Measurements from ENCODE around the gene BBX. TPM values are rescaled to one million over a fixed set of nuclear protein-coding genes. Genes with fewer than 3 reads are reported as not detected.

The BBX gene
- total RNA-seq, 1 experiment from 2014 or later, result 73.2 TPM

DNA sequence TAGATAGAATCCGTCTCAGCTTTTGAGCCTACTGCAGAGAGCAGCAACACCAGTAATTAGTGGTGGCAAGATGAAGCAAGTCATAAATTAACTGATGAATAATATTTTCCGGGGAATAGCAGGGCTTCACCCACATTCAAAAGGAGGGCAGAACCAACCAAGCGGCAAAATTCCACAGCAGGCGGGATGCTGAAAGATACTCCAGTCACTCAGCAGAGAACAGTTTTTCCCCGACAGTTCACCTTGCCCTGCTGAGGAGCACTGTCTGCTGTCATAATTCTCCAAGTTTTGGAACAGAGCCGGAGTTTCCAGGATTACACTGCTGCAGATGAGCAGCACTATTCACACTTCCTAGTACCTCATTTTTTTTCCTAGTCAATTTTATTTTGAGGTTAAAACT is 293.3 kb downstream of the BBX start:
- Mint-ChIP-seq H3K4me3 (ENCODE audit: unreplicated experiment) (no peak overlapping the region), H3K27me3 (ENCODE audit: insufficient read depth, unreplicated experiment) (peaks cover 11% of the 10 kb centered on the region), H3K36me3 (ENCODE audit: insufficient read depth, unreplicated experiment) (peaks cover 15% of the 10 kb centered on the region), H3K27ac (ENCODE audit: low read depth, unreplicated experiment) (no peak overlapping the region), H3K9me3 (ENCODE audit: unreplicated experiment) (no peaks in the 10 kb centered on the region), H3K4me1 (ENCODE audit: insufficient read depth, unreplicated experiment) (no peaks in the 10 kb centered on the region)
- ChIA-PET POLR2A (no interaction called here), CTCF (interaction anchor here (0.6 to 1.1 kb wide), 2 partner anchors 126 to 736 kb away, joined by 3 read pairs; no protein-coding TSS in a partner anchor)
- DNase-seq (ENCODE audit: unreplicated experiment), result no peak
- intact Hi-C loops (cut with micrococcal nuclease), result no loop called here
- BruUV-seq (replicated peaks), result no TSS peak
- TF ChIP-seq, protein P1, sequence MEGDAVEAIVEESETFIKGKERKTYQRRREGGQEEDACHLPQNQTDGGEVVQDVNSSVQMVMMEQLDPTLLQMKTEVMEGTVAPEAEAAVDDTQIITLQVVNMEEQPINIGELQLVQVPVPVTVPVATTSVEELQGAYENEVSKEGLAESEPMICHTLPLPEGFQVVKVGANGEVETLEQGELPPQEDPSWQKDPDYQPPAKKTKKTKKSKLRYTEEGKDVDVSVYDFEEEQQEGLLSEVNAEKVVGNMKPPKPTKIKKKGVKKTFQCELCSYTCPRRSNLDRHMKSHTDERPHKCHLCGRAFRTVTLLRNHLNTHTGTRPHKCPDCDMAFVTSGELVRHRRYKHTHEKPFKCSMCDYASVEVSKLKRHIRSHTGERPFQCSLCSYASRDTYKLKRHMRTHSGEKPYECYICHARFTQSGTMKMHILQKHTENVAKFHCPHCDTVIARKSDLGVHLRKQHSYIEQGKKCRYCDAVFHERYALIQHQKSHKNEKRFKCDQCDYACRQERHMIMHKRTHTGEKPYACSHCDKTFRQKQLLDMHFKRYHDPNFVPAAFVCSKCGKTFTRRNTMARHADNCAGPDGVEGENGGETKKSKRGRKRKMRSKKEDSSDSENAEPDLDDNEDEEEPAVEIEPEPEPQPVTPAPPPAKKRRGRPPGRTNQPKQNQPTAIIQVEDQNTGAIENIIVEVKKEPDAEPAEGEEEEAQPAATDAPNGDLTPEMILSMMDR (IDR thresholded peaks at IDR 0.05; ENCODE audit: unreplicated experiment), result no peak

DNA sequence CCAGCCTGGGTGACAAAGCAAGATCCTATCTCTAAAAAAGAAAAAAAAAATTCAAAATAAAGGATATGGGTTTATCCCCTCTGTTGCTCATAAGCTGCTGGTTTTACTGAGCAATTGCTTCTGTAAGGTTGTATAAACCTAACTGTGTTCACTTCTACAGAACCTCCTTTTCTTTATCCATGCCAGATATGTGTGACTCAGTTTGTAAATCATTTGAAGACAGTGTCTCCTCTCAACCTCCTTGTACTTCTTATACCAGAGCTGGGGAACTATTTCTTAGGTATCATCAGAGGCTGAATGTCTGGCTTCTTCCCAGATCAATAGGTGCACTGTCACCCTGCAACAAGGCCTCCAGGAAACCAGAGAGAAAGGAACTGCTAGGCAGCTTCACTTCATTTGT is 294.3 kb downstream of the BBX start:
- intact Hi-C loops (cut with micrococcal nuclease), result no loop called here
- POLR2A ChIA-PET, result no interaction called here
- DNase-seq (ENCODE audit: unreplicated experiment), result no peak
- no peak overlapping the region for H3K27ac Mint-ChIP-seq (ENCODE audit: low read depth, unreplicated experiment)
- TF ChIP-seq, protein P1 (IDR thresholded peaks at IDR 0.05; ENCODE audit: unreplicated experiment), result no peak
- BruUV-seq (replicated peaks), result no TSS peak
- H3K36me3 Mint-ChIP-seq (ENCODE audit: insufficient read depth, unreplicated experiment), result peaks cover 7% of the 10 kb centered on the region
- peaks cover 11% of the 10 kb centered on the region for H3K27me3 Mint-ChIP-seq (ENCODE audit: insufficient read depth, unreplicated experiment)
- no peak overlapping the region for H3K4me3 Mint-ChIP-seq (ENCODE audit: unreplicated experiment)
- CTCF ChIA-PET, result interaction anchor here (0.5 kb wide), 1 partner anchor 142 kb away, joined by 3 read pairs; no protein-coding TSS in a partner anchor
- no peaks in the 10 kb centered on the region for H3K4me1 Mint-ChIP-seq (ENCODE audit: insufficient read depth, unreplicated experiment)
- H3K9me3 Mint-ChIP-seq (ENCODE audit: unreplicated experiment), result no peaks in the 10 kb centered on the region

DNA sequence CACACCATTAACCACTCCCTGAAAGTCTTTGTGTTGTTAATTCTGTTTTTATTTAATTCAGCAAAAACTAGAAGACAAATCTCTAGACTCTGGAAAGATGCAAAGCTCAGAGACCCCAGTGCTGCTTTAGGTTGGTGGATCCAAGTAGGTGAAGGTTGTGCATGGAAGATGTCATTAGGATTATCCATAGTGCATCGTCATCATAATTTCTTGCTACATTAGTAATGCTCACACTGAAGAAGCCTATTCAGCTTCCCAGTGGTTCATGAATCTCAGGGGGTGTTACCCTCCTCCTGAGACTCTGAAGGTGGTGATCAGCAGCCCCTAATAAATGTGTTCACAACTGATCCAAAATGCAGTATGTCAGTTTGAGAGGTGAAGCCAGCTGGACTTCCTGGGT is 295.3 kb downstream of the BBX start:
- DNase-seq (ENCODE audit: unreplicated experiment), result no peak
- peaks cover 11% of the 10 kb centered on the region for H3K27me3 Mint-ChIP-seq (ENCODE audit: insufficient read depth, unreplicated experiment)
- no peaks in the 10 kb centered on the region for H3K9me3 Mint-ChIP-seq (ENCODE audit: unreplicated experiment)
- H3K4me3 Mint-ChIP-seq (ENCODE audit: unreplicated experiment), result no peak overlapping the region
- ChIA-PET CTCF (no interaction called here), POLR2A (no interaction called here)
- H3K4me1 Mint-ChIP-seq (ENCODE audit: insufficient read depth, unreplicated experiment), result no peaks in the 10 kb centered on the region
- TF ChIP-seq, protein P1 (IDR thresholded peaks at IDR 0.05; ENCODE audit: unreplicated experiment), result no peak
- no peak overlapping the region for H3K27ac Mint-ChIP-seq (ENCODE audit: low read depth, unreplicated experiment)
- no TSS peak for BruUV-seq (replicated peaks)
- peaks cover 7% of the 10 kb centered on the region for H3K36me3 Mint-ChIP-seq (ENCODE audit: insufficient read depth, unreplicated experiment)
- intact Hi-C loops (cut with micrococcal nuclease), result no loop called here

DNA sequence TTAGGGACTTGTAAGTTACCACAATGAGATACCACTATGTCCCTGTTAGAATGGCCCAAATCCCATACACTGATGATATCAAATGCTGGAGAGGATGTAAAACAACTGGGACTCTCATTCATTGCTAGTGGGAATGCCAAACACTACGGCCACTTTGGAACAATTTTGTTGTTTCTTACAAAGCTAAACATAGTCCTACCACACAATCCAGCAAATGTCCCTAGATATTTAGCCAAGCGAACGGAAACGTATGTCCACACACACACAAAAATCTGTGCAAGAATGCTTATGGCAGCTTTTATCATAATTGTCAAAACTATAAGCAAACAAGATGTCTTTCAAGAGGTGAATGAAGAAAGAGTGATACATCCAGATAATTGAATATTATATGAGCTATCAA is 296.9 kb downstream of the BBX start:
- TF ChIP-seq, protein P1 (IDR thresholded peaks at IDR 0.05; ENCODE audit: unreplicated experiment), result no peak
- Mint-ChIP-seq H3K9me3 (ENCODE audit: unreplicated experiment) (no peaks in the 10 kb centered on the region), H3K4me3 (ENCODE audit: unreplicated experiment) (no peak overlapping the region), H3K27me3 (ENCODE audit: insufficient read depth, unreplicated experiment) (peaks cover 11% of the 10 kb centered on the region), H3K27ac (ENCODE audit: low read depth, unreplicated experiment) (no peak overlapping the region), H3K4me1 (ENCODE audit: insufficient read depth, unreplicated experiment) (no peaks in the 10 kb centered on the region), H3K36me3 (ENCODE audit: insufficient read depth, unreplicated experiment) (peaks cover 7% of the 10 kb centered on the region)
- DNase-seq (ENCODE audit: unreplicated experiment), result no peak
- CTCF ChIA-PET, result interaction anchor here (0.6 kb wide), 1 partner anchor 195 kb away, joined by 3 read pairs; no protein-coding TSS in a partner anchor
- POLR2A ChIA-PET, result interaction anchor here (1.4 kb wide), 1 partner anchor 21 kb away, joined by 3 read pairs; no protein-coding TSS in a partner anchor
- intact Hi-C loops (cut with micrococcal nuclease), result no loop called here
- no TSS peak for BruUV-seq (replicated peaks)
